ENCODE measurements around the gene PLB1.

The PLB1 gene

DNA sequence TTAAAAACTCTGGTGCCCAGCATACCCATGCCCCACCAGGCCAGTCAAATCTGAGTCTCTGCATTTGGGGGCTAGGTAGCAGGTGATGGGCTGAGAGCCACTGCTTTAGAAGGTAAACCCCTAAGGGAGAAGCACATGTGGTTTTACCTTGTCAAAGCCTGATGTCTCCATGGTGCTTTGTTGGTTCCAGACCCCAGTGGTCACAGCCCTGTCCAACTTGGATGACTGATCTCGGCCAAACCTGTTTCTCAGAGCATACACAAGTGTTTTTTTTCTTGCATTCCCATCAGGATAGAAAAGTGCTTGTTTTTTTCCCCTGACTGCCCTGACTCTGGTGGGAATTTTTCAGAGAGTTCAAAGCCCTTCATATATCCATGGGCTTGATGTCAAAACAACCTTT, 13.5 kb downstream of the PLB1 start:
- Histone ChIP-seq H3K4me2 (ENCODE audit: low read length, poor library complexity, severe bottlenecking) (no peak overlapping the region), H4K8ac (ENCODE audit: low read length) (no peak overlapping the region)
- WGBS: 50% methylated on average over 1 of the region's 1 CpG

DNA sequence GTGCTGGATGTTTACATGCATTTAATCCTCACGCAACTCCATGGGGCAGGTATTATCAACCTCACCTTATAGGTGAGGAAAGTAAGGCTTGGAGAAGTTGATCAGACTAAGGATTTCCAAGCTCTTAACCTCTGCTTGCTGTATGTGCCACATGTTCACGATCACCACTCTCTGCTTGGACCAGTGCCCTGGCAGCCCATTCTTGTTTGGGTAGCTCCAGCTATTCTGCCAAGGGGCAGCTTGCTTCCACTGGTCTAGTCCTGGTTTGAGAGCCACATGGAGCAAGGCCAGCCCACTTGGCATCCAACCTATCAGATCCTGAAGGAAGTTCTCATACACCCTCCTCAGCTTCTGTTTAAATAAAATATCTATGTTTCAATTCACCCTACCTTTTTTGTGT, 14.3 kb downstream of the PLB1 start:
- H4K8ac ChIP-seq (ENCODE audit: low read length): no peak overlapping the region
- WGBS: 85% methylated on average over 1 of the region's 2 CpGs
- H4K91ac ChIP-seq (ENCODE audit: low read length): no peak overlapping the region

More for the DNA sequence above, 13.5 kb downstream of the PLB1 start:
- no peaks in the 10 kb centered on the region for H3K9me3 ChIP-seq (ENCODE audit: control insufficient read depth, low read length)
- H3K27ac ChIP-seq (ENCODE audit: low read length, poor library complexity, severe bottlenecking): no peak overlapping the region
- H3K4ac ChIP-seq (ENCODE audit: low read depth in 1 of 2, low read length in 2 of 2): no peak overlapping the region
- H2BK5ac ChIP-seq (ENCODE audit: low read depth, low read length, poor library complexity, severe bottlenecking): no peak overlapping the region
- no peak overlapping the region for H2AK5ac ChIP-seq (ENCODE audit: low read length, severe bottlenecking)
- no peaks in the 10 kb centered on the region for H3K36me3 ChIP-seq (ENCODE audit: control insufficient read depth in 1 of 2, insufficient read depth in 2 of 2, low read depth in 1 of 2, low read length in 2 of 2)
- no peak overlapping the region for H4K91ac ChIP-seq (ENCODE audit: low read length)
- no peaks in the 10 kb centered on the region for H3K79me1 ChIP-seq (replicated peaks; ENCODE audit: low read length, poor library complexity, severe bottlenecking)
- no peak overlapping the region for H2BK15ac ChIP-seq (ENCODE audit: low read depth, poor library complexity, severe bottlenecking)
- peaks cover 5% of the 10 kb centered on the region for H3K4me1 ChIP-seq (ENCODE audit: control insufficient read depth, insufficient read depth, low read depth, low read length)
- H3K14ac ChIP-seq (ENCODE audit: low read length in 2 of 2): no peak overlapping the region
- no peak overlapping the region for H2AFZ ChIP-seq (ENCODE audit: low read depth, low read length)
- DNase-seq: no peak
- H3K23ac ChIP-seq (ENCODE audit: low read length in 2 of 2): no peak overlapping the region
- peaks cover 17 to 35% of the 10 kb centered on the region in 2 experiments for H3K27me3 ChIP-seq (ENCODE audit: control insufficient read depth in 1 of 2, insufficient read depth in 1 of 2, low read length in 2 of 2)
- no peak overlapping the region for H3K4me3 ChIP-seq (ENCODE audit: insufficient read depth in 1 of 2, low read depth in 1 of 2, low read length in 2 of 2)
- H3K9ac ChIP-seq (ENCODE audit: low read length): no peak overlapping the region
- no peak overlapping the region for H2BK12ac ChIP-seq (ENCODE audit: low read length in 2 of 2)
- no peak overlapping the region for H3K18ac ChIP-seq (ENCODE audit: low read depth in 1 of 2, low read length in 2 of 2)
- H2BK120ac ChIP-seq (ENCODE audit: low read depth, low read length): no peak overlapping the region

GRCh38 chr2:28511871-28512606, 16.2 kb downstream of the PLB1 start:
- Histone ChIP-seq H3K14ac (ENCODE audit: low read length in 2 of 2) (no peak overlapping the region), H3K4me3 (ENCODE audit: insufficient read depth in 1 of 2, low read depth in 1 of 2, low read length in 2 of 2) (no peak overlapping the region), H3K4ac (ENCODE audit: low read depth in 1 of 2, low read length in 2 of 2) (no peak overlapping the region), H2BK15ac (ENCODE audit: low read depth, poor library complexity, severe bottlenecking) (no peak overlapping the region), H3K36me3 (ENCODE audit: control insufficient read depth in 1 of 2, insufficient read depth in 2 of 2, low read depth in 1 of 2, low read length in 2 of 2) (no peaks in the 10 kb centered on the region), H2BK12ac (ENCODE audit: low read length in 2 of 2) (no peak overlapping the region), H3K27me3 (ENCODE audit: control insufficient read depth in 1 of 2, insufficient read depth in 1 of 2, low read length in 2 of 2) (peaks cover 21 to 40% of the 10 kb centered on the region in 2 experiments), H3K4me2 (ENCODE audit: low read length, poor library complexity, severe bottlenecking) (no peak overlapping the region), H3K23ac (ENCODE audit: low read length in 2 of 2) (no peak overlapping the region), H2BK120ac (ENCODE audit: low read depth, low read length) (no peak overlapping the region), H3K9ac (ENCODE audit: low read length) (no peak overlapping the region), H4K91ac (ENCODE audit: low read length) (no peak overlapping the region), H3K9me3 (ENCODE audit: control insufficient read depth, low read length) (no peaks in the 10 kb centered on the region), H3K18ac (ENCODE audit: low read depth in 1 of 2, low read length in 2 of 2) (no peak overlapping the region), H2AK5ac (ENCODE audit: low read length, severe bottlenecking) (no peak overlapping the region), H3K4me1 (ENCODE audit: control insufficient read depth, insufficient read depth, low read depth, low read length) (peaks cover 5% of the 10 kb centered on the region), H2AFZ (ENCODE audit: low read depth, low read length) (no peak overlapping the region), H2BK5ac (ENCODE audit: low read depth, low read length, poor library complexity, severe bottlenecking) (no peak overlapping the region), H3K27ac (ENCODE audit: low read length, poor library complexity, severe bottlenecking) (no peak overlapping the region), H3K79me1 (replicated peaks; ENCODE audit: low read length, poor library complexity, severe bottlenecking) (no peaks in the 10 kb centered on the region), H4K8ac (ENCODE audit: low read length) (no peak overlapping the region)
- WGBS: no CpG with 5 or more reads among the region's 2 CpGs
- no peak for DNase-seq

More for the DNA sequence above, 14.3 kb downstream of the PLB1 start:
- Histone ChIP-seq H3K27me3 (ENCODE audit: control insufficient read depth in 1 of 2, insufficient read depth in 1 of 2, low read length in 2 of 2) (peaks cover 20 to 30% of the 10 kb centered on the region in 2 experiments), H3K36me3 (ENCODE audit: control insufficient read depth in 1 of 2, insufficient read depth in 2 of 2, low read depth in 1 of 2, low read length in 2 of 2) (no peaks in the 10 kb centered on the region), H2BK120ac (ENCODE audit: low read depth, low read length) (no peak overlapping the region), H3K4ac (ENCODE audit: low read depth in 1 of 2, low read length in 2 of 2) (no peak overlapping the region), H2BK12ac (ENCODE audit: low read length in 2 of 2) (no peak overlapping the region), H3K27ac (ENCODE audit: low read length, poor library complexity, severe bottlenecking) (no peak overlapping the region), H3K4me1 (ENCODE audit: control insufficient read depth, insufficient read depth, low read depth, low read length) (peaks cover 5% of the 10 kb centered on the region), H2BK5ac (ENCODE audit: low read depth, low read length, poor library complexity, severe bottlenecking) (no peak overlapping the region), H2BK15ac (ENCODE audit: low read depth, poor library complexity, severe bottlenecking) (no peak overlapping the region), H3K23ac (ENCODE audit: low read length in 2 of 2) (no peak overlapping the region), H3K9me3 (ENCODE audit: control insufficient read depth, low read length) (no peaks in the 10 kb centered on the region), H3K79me1 (replicated peaks; ENCODE audit: low read length, poor library complexity, severe bottlenecking) (no peaks in the 10 kb centered on the region), H3K18ac (ENCODE audit: low read depth in 1 of 2, low read length in 2 of 2) (no peak overlapping the region), H2AK5ac (ENCODE audit: low read length, severe bottlenecking) (no peak overlapping the region), H3K4me2 (ENCODE audit: low read length, poor library complexity, severe bottlenecking) (no peak overlapping the region), H3K14ac (ENCODE audit: low read length in 2 of 2) (no peak overlapping the region), H3K9ac (ENCODE audit: low read length) (no peak overlapping the region), H3K4me3 (ENCODE audit: insufficient read depth in 1 of 2, low read depth in 1 of 2, low read length in 2 of 2) (no peak overlapping the region), H2AFZ (ENCODE audit: low read depth, low read length) (no peak overlapping the region)
- no peak for DNase-seq

DNA sequence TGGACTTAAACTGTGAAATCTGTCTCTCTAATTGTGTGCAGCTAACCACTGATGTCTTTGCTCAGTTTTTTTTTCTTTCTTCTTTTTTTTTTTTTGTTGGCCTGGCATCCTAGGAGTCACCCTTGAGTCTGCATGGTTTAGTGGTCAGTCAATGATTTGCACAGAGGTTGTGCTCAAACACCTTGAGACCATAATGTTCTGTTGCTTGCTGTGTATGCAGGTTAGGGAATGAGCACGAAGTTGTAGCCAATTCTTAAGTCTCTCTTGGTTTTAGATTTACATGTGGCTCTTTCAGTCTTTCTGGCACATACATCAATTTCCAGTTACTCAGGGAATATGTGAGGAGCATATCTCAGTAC, 16.7 kb downstream of the PLB1 start:
- no peak overlapping the region for H2BK120ac ChIP-seq (ENCODE audit: low read depth, low read length)
- WGBS: no CpG with 5 or more reads among the region's 1 CpG
- no peak overlapping the region for H4K91ac ChIP-seq (ENCODE audit: low read length)

More for the DNA sequence above, 16.7 kb downstream of the PLB1 start:
- Histone ChIP-seq H3K23ac (ENCODE audit: low read length in 2 of 2) (no peak overlapping the region), H4K8ac (ENCODE audit: low read length) (no peak overlapping the region), H2BK5ac (ENCODE audit: low read depth, low read length, poor library complexity, severe bottlenecking) (no peak overlapping the region), H3K27me3 (ENCODE audit: control insufficient read depth in 1 of 2, insufficient read depth in 1 of 2, low read length in 2 of 2) (peaks cover 21 to 45% of the 10 kb centered on the region in 2 experiments), H3K79me1 (replicated peaks; ENCODE audit: low read length, poor library complexity, severe bottlenecking) (no peaks in the 10 kb centered on the region), H3K4me2 (ENCODE audit: low read length, poor library complexity, severe bottlenecking) (no peak overlapping the region), H3K36me3 (ENCODE audit: control insufficient read depth in 1 of 2, insufficient read depth in 2 of 2, low read depth in 1 of 2, low read length in 2 of 2) (no peaks in the 10 kb centered on the region), H3K4me3 (ENCODE audit: insufficient read depth in 1 of 2, low read depth in 1 of 2, low read length in 2 of 2) (no peak overlapping the region), H3K27ac (ENCODE audit: low read length, poor library complexity, severe bottlenecking) (no peak overlapping the region), H2BK12ac (ENCODE audit: low read length in 2 of 2) (no peak overlapping the region), H2AFZ (ENCODE audit: low read depth, low read length) (no peak overlapping the region), H2AK5ac (ENCODE audit: low read length, severe bottlenecking) (no peak overlapping the region), H3K9me3 (ENCODE audit: control insufficient read depth, low read length) (no peaks in the 10 kb centered on the region), H2BK15ac (ENCODE audit: low read depth, poor library complexity, severe bottlenecking) (no peak overlapping the region), H3K18ac (ENCODE audit: low read depth in 1 of 2, low read length in 2 of 2) (no peak overlapping the region), H3K14ac (ENCODE audit: low read length in 2 of 2) (no peak overlapping the region), H3K4ac (ENCODE audit: low read depth in 1 of 2, low read length in 2 of 2) (no peak overlapping the region), H3K9ac (ENCODE audit: low read length) (no peak overlapping the region), H3K4me1 (ENCODE audit: control insufficient read depth, insufficient read depth, low read depth, low read length) (peaks cover 5% of the 10 kb centered on the region)
- no peak for DNase-seq
